Skeletal muscle tissue (tissue), 4 donors: ENCODE measurements around the gene CSTB. TPM values are rescaled to one million over a fixed set of nuclear protein-coding genes. Genes with fewer than 3 reads are reported as not detected.

ENCODE experiments used
- H3K27ac ChIP-seq: one replicate; pipeline ENCODE4 v1.7.0; 2013; ENCODE audit warnings: mild to moderate bottlenecking, low read depth, low read length, inconsistent platforms
- H3K27me3 ChIP-seq, 3 donors: one replicate each; pipeline ENCODE4 v1.7.0; 2013; ENCODE audit warnings: low read length in 3 of 3; ENCODE audit not compliant: control insufficient read depth in 3 of 3, insufficient read depth in 3 of 3
- H3K36me3 ChIP-seq, 3 donors: one replicate each; pipeline ENCODE4 v1.7.0; 2013; ENCODE audit warnings: low read length in 3 of 3; ENCODE audit not compliant: control insufficient read depth in 3 of 3, insufficient read depth in 3 of 3
- H3K4me1 ChIP-seq, 3 donors: one replicate each; pipeline ENCODE4 v1.7.0; 2013; ENCODE audit warnings: low read length in 3 of 3, mild to moderate bottlenecking in 3 of 3; ENCODE audit not compliant: control insufficient read depth in 3 of 3, insufficient read depth in 3 of 3
- H3K4me3 ChIP-seq, 3 donors: one replicate each; pipeline ENCODE4 v1.7.0; 2013; ENCODE audit warnings: low read length in 3 of 3
- H3K9ac ChIP-seq, 3 donors: one replicate each; pipeline ENCODE4 v1.7.0; 2013; ENCODE audit warnings: low read length in 3 of 3, mild to moderate bottlenecking in 3 of 3, moderate library complexity in 2 of 3, low read depth in 1 of 3
- H3K9me3 ChIP-seq, 3 donors: one replicate each; pipeline ENCODE4 v1.7.0; 2013; ENCODE audit warnings: low read length in 3 of 3; ENCODE audit not compliant: control insufficient read depth in 3 of 3
- total RNA-seq: library from RNA; depleted of rRNA; stranded (reverse); fragments of >200 nt; gene quantifications from one replicate; pipeline ENCODE4 v1.2.3, GENCODE V29; 2014
- donor health status: Osteomylitis.

CSTB gene
- total RNA-seq, 1 donor from 2014 or later: 6.3 TPM

- H3K27me3 ChIP-seq: no peaks in the 10 kb centered on the region
- H3K4me1 ChIP-seq: peaks cover 0 to 2% (median 0%) of the 10 kb centered on the region in 3 donors
- peaks cover 18 to 31% (median 29%) of the 10 kb centered on the region in 3 donors for H3K36me3 ChIP-seq
- H3K9me3 ChIP-seq: no peaks in the 10 kb centered on the region
- H3K9ac ChIP-seq: no peak overlapping the region
- no peak overlapping the region for H3K27ac ChIP-seq
- H3K4me3 ChIP-seq: no peak overlapping the region
Measured at GRCh38 chr21:43743947-43744346, 32.2 kb downstream of the CSTB start.

GRCh38 chr21:43741423-43742096, 34.5 kb downstream of the CSTB start:
- Histone ChIP-seq H3K9ac (no peak overlapping the region), H3K36me3 (peaks cover 12 to 21% (median 20%) of the 10 kb centered on the region in 3 donors), H3K4me3 (no peak overlapping the region), H3K27me3 (no peaks in the 10 kb centered on the region), H3K4me1 (peaks cover 0 to 2% (median 0%) of the 10 kb centered on the region in 3 donors), H3K9me3 (no peaks in the 10 kb centered on the region), H3K27ac (no peak overlapping the region)

GRCh38 chr21:43740497-43741156, 35.5 kb downstream of the CSTB start:
- H3K9ac ChIP-seq: no peak overlapping the region
- no peak overlapping the region for H3K4me3 ChIP-seq
- H3K9me3 ChIP-seq: no peaks in the 10 kb centered on the region
- no peak overlapping the region for H3K27ac ChIP-seq
- peaks cover 0 to 2% (median 0%) of the 10 kb centered on the region in 3 donors for H3K4me1 ChIP-seq
- H3K27me3 ChIP-seq: no peaks in the 10 kb centered on the region
- H3K36me3 ChIP-seq: peaks cover 12 to 14% (median 14%) of the 10 kb centered on the region in 3 donors

GRCh38 chr21:43739621-43740435, 36.3 kb downstream of the CSTB start:
- Histone ChIP-seq H3K36me3 (peaks cover 11 to 12% (median 11%) of the 10 kb centered on the region in 3 donors), H3K4me3 (no peak overlapping the region), H3K27ac (no peak overlapping the region), H3K27me3 (no peaks in the 10 kb centered on the region), H3K4me1 (peaks cover 0 to 3% (median 2%) of the 10 kb centered on the region in 3 donors), H3K9ac (no peak overlapping the region), H3K9me3 (no peaks in the 10 kb centered on the region)

- H3K4me1 ChIP-seq: peaks cover 6 to 14% (median 9%) of the 10 kb centered on the region in 3 donors
Measured at GRCh38 chr21:43737158-43737950, 38.8 kb downstream of the CSTB start.

GRCh38 chr21:43736224-43736883, 39.8 kb downstream of the CSTB start:
- H3K9me3 ChIP-seq: no peaks in the 10 kb centered on the region
- H3K36me3 ChIP-seq: peaks cover 0 to 3% (median 0%) of the 10 kb centered on the region in 3 donors
- no peaks in the 10 kb centered on the region for H3K27me3 ChIP-seq
- no peak overlapping the region for H3K4me3 ChIP-seq
- H3K27ac ChIP-seq: no peak overlapping the region
- H3K9ac ChIP-seq: no peak overlapping the region
- H3K4me1 ChIP-seq: peaks cover 14 to 24% (median 19%) of the 10 kb centered on the region in 3 donors

More at GRCh38 chr21:43737158-43737950, 38.8 kb downstream of the CSTB start:
- Histone ChIP-seq H3K36me3 (peaks cover 0 to 3% (median 0%) of the 10 kb centered on the region in 3 donors), H3K4me3 (no peak overlapping the region), H3K27ac (no peak overlapping the region), H3K9me3 (no peaks in the 10 kb centered on the region), H3K27me3 (no peaks in the 10 kb centered on the region), H3K9ac (no peak overlapping the region)

- H3K36me3 ChIP-seq: peaks cover 0 to 3% (median 0%) of the 10 kb centered on the region in 3 donors
- no peak overlapping the region for H3K4me3 ChIP-seq
- no peak overlapping the region for H3K9ac ChIP-seq
- H3K9me3 ChIP-seq: no peaks in the 10 kb centered on the region
- H3K27ac ChIP-seq: no peak overlapping the region
- H3K4me1 ChIP-seq: peaks cover 15 to 25% (median 20%) of the 10 kb centered on the region in 3 donors
- H3K27me3 ChIP-seq: no peaks in the 10 kb centered on the region
Measured at GRCh38 chr21:43735236-43736091, 40.6 kb downstream of the CSTB start.

- H3K27ac ChIP-seq: no peak overlapping the region
- H3K9ac ChIP-seq: no peak overlapping the region
- no peaks in the 10 kb centered on the region for H3K27me3 ChIP-seq
- no peaks in the 10 kb centered on the region for H3K9me3 ChIP-seq
- H3K4me1 ChIP-seq: peaks cover 15 to 25% (median 20%) of the 10 kb centered on the region in 3 donors
- H3K4me3 ChIP-seq: no peak overlapping the region
- H3K36me3 ChIP-seq: peaks cover 0 to 3% (median 0%) of the 10 kb centered on the region in 3 donors
Measured at GRCh38 chr21:43734928-43735229, 41.2 kb downstream of the CSTB start.
